NCI-H446 treated with DMSO at 0.1 percent for 48 hours (cell line): Measurements from ENCODE around the gene LAT.
"Not testable (repeated sequence)": the region's sequence is repeated elsewhere in the genome, so short reads cannot be mapped to it uniquely, and the experiment has no call there.

Source experiments
- DNase-seq: peaks from one replicate; lab custom pipeline; 2025; lab: John Stamatoyannopoulos, UW

The LAT gene

DNA sequence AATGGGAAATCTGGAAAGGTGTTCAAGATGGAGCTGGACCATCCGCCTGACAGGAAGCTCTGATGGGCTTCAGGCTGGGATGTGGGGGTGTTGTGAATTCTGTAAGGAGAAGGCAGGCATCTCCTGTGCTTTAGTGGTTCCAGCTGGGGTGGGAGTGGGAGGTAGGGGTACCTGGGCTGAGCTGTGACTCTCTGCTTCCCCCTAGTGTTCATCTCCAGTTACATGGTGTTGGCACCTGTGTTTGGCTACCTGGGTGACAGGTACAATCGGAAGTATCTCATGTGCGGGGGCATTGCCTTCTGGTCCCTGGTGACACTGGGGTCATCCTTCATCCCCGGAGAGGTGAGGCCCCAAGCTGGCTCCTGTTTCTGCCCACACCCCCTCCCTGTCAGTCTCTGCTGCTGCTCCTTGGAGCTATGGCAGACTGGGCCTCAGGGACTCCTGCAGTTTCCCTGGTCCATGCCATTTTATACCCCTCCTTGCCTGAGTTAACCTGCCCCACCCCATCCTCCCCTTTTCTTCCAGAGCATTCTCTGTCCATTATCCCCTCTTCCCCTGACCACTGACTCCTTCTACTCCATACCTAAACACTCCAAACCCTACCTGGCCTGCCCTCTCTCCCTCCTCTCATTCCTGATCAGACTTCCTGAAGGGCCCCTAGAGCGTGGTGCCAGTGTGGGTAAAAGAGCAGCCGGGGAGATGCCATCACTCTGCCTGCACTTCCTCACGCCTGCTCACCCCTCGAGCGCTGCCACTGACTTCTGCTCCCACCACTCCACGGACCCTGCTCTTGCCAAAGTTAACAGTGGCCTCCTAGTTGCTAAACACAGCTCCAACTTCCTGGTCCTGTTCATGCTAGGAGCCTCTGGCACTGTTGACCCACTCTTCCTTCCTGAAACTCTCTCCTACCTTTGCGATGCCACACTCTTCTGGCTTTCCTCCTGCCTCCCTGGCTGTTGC lies 6.9 kb upstream of the LAT start:
- no peak for DNase-seq

DNA sequence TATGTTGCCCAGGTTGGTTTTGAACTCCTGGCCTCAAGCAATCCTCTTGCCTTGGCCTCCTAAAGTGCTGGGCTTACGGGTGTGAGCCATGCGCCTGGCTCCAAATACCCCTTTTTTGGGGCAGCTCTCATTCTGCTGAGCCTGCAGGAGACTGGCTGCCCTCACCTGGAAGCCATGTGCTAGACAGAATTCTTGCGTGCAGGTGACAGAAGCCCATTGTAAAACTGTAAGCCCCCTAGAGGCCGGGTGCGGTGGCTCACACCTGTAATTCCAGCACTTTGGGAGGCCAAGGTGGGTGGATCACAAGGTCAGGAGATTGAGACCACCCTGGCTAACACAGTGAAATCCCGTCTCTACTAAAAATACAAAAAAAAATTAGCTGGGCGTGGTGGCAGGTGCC lies 4.5 kb upstream of the LAT start:
- not testable (repeated sequence) for DNase-seq

DNA sequence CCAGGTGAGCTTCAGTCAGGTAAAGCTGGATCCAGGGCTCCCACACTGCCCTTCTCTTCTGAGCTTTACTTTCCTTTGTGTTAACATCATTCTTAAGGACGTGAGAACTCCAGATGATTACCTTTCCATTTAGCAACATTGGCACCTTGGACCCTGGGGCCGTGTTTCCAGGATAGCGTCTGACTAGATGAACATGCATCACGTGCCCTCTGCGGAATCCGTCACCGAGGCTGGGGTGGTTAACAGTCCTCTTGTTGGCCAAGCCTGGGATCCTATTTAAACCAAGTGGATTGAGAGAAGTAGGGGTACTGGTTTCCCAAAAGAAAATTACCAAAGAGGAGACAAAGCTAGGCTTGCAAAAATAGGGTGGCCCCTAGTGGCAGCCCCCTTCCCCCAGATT lies 3.9 kb upstream of the LAT start:
- DNase-seq, result no peak

DNA sequence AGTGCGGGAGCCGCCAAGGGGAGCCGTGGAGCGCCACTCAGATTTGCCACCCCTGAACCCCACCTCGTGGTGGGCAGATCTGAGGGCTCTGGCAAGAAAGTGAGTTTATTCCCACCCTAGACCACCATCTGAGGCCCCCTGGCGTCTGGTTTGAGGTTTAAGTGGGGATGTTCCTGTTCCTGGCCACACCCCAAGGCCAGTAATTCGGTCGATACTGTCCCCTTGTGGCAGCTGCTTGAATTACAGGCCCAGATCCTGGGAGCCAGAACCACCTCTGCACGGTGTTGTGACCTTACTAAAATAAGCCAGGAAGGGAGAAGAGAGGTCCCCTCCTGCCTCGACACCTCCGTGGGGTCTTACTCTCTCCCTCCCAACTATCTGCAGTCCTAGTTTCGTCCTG lies 3.3 kb upstream of the LAT start:
- no peak for DNase-seq

DNA sequence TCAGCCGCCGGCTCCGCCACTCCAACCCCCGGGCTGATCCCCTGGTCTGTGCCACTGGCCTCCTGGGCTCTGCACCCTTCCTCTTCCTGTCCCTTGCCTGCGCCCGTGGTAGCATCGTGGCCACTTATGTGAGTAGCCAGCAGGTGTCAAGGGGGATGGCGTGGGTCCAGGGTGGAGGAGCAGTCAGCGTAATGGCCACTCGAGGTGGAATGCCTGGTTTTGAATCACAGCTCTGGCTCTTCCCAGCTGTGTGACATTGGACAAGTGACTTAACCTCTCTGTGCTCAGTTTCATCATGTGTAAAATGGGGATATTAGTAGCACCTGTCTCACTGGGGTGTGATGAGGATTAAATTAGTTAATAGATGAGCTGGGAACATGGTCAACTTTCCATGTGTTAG lies 2.4 kb upstream of the LAT start:
- no peak for DNase-seq

DNA sequence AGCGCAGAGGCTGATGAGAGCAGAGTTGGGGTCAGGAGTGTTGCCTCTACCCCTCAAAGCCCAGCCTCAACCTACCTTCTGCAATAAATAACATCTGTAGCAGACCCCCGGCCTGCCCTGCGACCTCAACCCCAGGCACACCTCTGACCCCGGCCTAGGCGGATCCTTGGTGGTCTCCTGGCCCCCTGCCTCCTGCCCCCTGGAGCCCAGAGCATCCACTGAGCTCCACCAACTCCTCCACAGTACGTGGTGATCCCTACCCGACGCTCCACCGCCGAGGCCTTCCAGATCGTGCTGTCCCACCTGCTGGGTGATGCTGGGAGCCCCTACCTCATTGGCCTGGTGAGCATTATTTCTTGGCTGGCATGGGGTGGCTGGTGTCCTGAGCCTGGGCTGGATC lies 1.9 kb upstream of the LAT start:
- no peak for DNase-seq

DNA sequence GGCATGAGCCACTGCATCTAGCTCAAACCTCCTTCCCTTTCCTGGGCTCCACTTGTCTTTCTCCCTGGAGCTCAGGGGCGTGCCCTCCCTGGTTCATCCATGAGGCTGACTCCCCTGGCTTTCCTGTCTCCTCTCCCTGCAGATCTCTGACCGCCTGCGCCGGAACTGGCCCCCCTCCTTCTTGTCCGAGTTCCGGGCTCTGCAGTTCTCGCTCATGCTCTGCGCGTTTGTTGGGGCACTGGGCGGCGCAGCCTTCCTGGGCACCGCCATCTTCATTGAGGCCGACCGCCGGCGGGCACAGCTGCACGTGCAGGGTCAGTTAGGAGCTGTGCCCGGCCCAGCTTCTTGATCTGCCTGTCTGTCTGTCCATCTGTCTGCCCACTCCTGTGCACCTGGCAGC lies 1.2 kb upstream of the LAT start:
- no peak for DNase-seq

DNA sequence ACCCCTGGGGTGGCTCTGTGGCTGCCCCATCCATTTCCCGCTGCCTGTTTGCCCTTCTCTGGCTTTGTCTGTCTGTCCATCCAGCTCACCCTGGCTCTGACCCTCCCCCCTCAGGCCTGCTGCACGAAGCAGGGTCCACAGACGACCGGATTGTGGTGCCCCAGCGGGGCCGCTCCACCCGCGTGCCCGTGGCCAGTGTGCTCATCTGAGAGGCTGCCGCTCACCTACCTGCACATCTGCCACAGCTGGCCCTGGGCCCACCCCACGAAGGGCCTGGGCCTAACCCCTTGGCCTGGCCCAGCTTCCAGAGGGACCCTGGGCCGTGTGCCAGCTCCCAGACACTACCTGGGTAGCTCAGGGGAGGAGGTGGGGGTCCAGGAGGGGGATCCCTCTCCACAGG lies 761 bp upstream of the LAT start:
- no peak for DNase-seq

DNA sequence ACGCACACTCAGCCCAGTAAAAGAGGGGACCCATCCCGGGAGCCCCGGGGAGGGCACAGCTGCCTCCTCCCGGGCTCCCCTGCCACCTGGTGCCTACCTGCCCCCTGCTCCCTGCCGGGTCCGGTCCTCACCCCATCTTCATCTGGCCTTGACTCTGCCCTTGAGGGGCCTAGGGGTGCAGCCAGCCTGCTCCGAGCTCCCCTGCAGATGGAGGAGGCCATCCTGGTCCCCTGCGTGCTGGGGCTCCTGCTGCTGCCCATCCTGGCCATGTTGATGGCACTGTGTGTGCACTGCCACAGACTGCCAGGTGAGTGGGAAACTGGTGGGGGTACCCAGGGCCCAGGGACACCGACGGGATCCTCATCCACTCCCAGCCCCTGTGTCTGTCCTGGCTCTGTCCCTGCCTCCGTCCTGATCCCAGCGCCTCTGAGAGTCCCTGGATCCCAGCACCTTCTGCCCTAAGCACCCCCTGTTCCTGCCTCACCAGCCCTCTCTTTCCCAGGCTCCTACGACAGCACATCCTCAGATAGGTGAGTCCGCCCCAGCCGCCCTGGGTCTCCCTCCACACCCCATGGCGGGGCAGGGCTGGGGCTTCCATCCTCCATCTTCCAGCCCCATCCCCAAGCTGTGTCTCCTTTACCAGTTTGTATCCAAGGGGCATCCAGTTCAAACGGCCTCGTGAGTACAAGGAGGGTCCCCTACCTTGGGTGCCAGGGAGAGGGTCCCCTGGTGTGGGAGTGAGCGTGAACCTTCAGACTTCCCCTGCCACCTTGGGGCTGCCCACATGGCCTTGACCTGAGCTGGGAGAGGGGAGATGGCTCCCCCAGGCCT lies 574 bp downstream of the LAT start:
- no peak for DNase-seq

DNA sequence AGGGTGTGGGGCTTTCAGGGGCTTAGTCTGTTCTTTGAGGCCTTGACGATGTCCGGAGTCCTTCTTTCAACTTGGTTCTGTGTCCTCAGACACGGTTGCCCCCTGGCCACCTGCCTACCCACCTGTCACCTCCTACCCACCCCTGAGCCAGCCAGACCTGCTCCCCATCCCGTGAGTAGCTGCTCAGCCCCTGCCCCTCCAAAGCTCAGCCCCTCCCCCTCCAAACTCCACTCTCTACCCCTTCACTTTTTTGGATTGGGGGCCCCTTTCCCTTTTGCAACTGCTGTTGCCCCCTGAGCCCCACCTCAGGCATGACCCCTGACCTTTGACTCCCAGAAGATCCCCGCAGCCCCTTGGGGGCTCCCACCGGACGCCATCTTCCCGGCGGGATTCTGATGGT lies 1.2 kb downstream of the LAT start:
- no peak for DNase-seq

DNA sequence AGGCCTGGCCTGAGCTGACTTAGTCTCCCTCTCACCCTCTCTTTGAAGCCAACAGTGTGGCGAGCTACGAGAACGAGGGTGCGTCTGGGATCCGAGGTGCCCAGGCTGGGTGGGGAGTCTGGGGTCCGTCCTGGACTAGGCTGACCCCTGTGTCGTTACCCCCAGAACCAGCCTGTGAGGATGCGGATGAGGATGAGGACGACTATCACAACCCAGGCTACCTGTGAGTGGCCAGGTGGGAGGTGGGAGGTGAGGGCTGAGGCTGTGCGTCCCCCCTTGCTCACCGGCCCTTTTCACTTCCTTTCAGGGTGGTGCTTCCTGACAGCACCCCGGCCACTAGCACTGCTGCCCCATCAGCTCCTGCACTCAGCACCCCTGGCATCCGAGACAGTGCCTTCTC lies 1.6 kb downstream of the LAT start:
- no peak for DNase-seq

DNA sequence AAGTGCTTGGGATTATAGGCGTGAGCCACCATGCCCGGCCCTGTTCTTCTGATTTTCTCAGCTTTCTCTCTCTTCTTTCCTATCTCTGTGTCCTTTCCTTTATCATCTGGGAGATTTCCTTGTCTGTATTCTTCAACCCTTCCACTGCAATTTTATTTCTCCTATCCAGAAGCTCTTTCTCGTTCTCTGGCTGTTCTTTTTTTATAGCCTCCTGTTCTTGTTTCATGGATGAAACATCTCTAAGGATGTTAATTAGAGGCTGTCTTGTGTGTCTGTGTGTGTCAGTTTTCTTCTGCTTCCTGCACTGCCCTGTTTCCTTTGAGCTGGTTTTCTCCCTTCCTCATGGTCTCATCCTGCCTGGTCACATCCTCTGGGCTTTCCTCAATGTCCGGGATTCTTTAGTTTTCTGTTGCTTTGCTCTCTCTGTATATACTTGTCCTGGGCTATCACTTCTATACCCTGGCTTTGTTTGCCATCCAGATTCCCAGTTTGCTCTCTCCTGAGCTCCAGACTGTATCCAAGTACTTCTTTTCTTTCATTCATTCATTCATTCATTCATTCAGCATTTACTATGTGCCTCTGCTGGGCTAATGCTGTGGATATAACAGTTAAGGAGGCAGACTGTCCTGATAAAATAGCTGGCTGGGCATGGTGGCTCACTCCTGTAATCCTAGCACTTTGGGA lies 2.5 kb downstream of the LAT start:
- no peak for DNase-seq

DNA sequence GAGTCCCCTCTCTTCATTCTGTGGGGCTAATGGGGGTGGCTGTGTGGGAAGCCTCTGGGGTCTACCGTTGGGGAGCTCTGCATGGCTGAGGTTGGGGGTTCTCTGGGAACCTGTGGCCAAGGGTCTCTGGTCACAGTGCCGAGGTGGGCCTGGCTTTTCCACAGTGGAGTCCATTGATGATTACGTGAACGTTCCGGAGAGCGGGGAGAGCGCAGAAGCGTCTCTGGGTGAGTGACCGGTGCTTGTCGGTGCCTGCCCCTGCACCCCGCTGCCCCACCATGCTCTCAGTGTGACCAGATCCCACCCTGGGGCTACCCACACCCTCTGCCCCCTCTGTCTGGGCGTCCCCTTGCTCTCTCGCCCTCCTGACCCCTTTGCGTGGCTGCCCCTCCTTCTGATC lies 4.5 kb downstream of the LAT start:
- DNase-seq, result no peak

DNA sequence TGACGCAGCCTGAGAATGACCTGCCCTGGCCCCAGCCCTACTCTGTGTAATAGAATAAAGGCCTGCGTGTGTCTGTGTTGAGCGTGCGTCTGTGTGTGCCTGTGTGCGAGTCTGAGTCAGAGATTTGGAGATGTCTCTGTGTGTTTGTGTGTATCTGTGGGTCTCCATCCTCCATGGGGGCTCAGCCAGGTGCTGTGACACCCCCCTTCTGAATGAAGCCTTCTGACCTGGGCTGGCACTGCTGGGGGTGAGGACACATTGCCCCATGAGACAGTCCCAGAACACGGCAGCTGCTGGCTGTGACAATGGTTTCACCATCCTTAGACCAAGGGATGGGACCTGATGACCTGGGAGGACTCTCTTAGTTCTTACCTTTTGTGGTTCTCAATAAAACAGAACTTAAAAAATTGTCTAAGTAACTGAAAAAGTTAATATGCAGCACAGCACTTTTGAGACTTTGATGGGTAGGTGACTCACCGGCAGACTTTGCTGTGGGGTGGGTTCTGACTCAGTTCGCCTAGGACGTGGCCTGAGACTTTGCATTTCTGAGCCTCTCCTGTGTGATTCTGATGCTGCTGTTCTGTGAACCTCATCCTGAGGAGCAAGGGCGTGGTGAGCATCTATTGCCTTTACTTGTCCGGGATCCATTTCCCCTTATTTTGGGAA lies 5.7 kb downstream of the LAT start:
- DNase-seq, result no peak

DNA sequence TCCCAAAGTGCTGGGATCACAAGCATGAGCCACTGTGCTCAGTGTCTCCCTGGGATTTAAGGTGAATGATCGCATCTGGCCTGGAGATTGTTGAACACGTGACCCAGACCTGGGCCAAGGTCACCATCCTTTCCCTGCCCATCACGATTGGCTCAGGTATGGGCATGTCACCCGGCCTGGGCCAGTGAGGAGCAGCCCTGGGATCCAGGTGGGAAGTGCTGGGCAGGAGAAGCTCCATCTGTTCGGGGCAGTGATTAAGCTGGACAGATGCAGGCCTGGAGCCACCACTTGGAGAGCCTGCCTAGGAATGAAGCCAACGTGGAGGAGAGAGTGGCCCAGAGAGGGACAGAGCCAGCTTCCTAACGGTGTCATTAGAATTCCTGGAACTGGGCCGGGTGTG lies 6.8 kb downstream of the LAT start:
- DNase-seq, result no peak

DNA sequence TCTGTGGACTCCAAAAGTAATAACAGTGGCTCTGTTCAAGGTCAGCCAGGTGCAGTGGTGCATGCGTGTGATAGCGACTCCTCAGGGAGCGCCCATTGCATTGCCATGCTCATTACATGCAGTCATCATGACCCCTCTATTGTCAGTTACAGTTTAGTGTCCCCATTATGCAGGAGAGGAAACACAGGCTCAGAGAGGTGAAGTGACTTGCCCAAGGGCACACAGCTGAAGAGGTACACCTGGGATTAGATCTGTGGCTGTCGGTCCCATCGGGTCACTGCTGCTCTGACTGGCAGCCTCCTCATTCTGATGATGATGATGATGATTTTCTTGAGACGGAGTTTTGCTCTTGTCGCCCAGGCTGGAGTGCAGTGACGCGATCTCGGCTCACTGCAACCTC lies 7.6 kb downstream of the LAT start:
- no peak for DNase-seq

DNA sequence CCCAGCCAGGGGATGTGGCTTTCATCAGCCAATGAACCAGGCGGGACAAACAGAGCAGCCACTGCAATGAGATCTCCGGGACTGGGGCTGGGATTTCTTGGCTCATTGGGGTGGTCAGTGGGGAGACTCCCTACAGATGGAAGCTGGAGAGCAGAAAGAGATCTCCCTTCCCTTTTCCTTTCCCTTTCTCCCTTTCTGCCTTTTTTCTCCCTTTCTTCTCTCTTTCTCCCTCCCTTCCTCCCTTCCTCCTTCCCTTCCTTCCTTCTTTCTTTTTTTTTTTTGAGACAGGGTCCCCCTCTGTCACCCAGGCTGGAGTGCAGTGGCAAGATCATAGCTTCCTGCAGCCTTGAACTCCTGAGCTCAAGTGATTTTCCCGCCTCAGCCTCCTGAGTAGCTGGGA lies 14.0 kb downstream of the LAT start:
- DNase-seq, result no peak

DNA sequence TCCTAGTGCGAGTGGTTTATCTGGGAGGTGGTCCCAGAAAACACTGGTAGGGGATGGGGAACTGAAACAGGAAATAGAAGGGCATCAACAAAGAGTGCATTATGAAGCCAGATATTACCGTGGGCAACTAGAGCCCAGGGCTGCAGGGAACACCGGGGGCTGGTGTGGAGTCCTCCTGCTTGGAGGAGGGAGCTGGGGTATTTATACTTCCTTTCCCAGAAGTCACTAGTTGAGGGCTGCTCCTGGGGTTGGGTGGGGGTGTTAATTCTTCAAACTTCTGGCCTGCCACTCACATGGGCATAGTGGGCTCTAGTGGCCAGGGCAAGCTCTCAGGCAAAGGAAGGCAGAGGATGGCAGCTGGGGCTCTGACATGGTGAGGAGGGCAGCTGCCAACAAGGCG lies 14.7 kb downstream of the LAT start:
- DNase-seq, result no peak

DNA sequence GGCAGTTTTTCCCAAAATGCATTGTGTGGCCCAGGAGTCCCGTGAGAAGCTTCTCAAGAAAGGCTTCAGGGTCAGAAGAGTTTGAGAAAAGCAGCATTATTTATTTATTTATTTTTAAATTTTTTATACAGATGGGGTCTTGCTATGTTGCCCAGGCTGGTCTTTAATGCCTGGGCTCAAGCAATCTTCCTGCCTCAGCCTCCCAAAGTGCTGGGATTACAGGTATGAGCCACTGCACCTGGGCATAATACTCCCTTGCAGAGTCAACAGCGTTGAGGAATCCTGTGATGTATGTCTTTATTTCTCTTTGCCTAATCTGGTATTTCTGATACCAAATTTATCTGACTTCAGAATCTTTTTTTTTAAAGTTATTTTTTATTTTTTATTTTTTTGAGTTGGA lies 15.2 kb downstream of the LAT start:
- no peak for DNase-seq

DNA sequence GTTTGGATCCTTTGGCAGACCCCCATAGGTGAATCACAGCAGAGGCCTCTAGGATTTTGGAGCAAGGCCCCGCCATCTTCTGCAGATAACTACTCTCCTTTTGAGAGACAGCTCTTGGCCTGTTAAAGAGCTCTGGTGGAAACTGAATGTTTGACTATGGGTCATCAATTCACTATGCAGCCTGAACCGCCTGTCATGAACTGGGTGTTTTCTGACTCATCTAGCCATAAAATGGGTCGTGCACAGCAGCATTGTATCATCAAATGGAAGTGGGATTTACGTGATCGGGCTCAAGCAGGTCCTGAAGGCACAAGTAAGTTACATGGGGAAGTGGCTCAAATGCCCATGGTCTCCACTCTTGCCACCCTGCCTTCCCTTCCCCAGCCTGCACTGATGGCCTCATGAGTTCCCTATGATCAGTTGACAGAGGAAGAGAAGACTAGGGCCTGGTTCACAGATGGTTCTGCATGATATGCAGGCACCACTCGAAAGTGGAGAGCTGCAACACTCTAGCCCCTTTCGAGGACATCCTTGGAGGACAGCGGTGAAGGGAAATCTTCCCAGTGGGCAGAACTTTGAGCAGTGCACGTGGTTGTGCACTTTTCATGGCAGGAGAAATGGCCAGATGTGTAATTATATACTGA lies 19.8 kb downstream of the LAT start:
- DNase-seq, result not testable (repeated sequence)

DNA sequence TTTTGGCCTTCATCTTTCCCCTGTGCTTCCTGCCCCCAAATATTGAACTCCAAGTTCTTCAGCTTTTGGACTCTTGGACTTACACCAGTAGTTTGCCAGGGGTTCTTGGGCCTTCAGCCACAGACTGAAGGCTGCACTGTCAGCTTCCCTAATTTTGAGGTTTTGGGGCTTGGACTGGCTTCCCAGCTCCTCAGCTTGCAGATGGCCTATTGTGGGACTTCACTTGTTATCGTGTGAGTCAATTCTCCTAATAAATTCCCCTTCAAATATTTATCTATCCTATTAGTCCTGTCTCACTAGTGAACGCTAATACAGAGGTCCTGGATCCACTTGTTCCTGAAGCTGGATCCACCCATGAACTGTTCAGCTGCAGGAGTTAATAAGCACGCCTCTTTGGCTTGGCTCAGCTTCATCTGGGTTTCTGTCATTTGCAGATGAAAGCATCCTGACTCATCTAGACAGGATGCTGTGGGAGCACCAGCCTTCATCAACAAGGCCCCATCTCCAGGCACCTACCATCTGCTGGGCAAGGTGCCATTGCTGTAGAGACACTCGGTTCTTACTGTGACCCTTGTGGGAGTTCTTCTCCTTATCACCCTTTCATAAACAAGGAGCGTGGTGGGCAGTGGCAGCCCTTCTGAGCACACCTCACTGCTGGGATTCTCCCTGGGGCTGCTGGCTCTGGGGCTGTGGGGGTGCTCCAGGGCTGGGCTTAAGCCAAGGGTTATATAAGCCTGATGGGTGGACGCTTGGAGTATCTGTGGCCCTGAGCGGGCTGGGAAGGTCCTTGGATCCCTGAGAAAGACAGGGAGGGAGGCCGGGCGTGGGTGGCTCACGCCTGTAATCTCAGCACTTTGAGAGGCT lies 23.1 kb downstream of the LAT start:
- no peak for DNase-seq
